HCT116 (cell line): Measurements from ENCODE around the gene ICAM2. TPM values are rescaled to one million over a fixed set of nuclear protein-coding genes. Genes with fewer than 3 reads are reported as not detected.

ENCODE experiments used
- ATAC-seq: fragments of 200-7000 bp; cut with Tn5 transposase; 2 replicates; pipeline ENCODE4 v1.9.1; 2020; ENCODE audit warnings: mild to moderate bottlenecking, moderate library complexity
- BruUV-seq: library from RNA; stranded (reverse); fragments of 400-500 nt; replicated peaks from 2 replicates; lab custom pipeline; 2021; lab: Mats Ljungman, UMichigan
- CTCF ChIA-PET: fragments of 300-600 bp; sonication (Branson Sonifier 250); formaldehyde crosslinking; loops from one replicate; lab custom pipeline; 2021; ENCODE audit warnings: antibody characterized with exemption; lab: Charles Lee
- POLR2A ChIA-PET: fragments of 300-600, 350-600 bp; sonication (Branson Sonifier 250); formaldehyde crosslinking; loops from one replicate; lab custom pipeline; 2021; ENCODE audit warnings: antibody characterized with exemption; lab: Charles Lee
- RAD21 ChIA-PET, 2 experiments: fragments of 300-600 bp; sonication (Branson Sonifier 250); formaldehyde crosslinking; loops; one replicate each; lab custom pipeline; 2023; ENCODE audit warnings: low total read pairs in 2 of 2; ENCODE audit not compliant: uncharacterized antibody in 2 of 2, unreplicated experiment in 2 of 2, low non-redundant PET in 1 of 2; lab: Charles Lee
- DNase-seq: peaks from one replicate; pipeline ENCODE4 v3.0.0-alpha.2; 2010; ENCODE audit warnings: low read depth, low spot score
- H2AFZ ChIP-seq: fragments of 200-600 bp; shearing (Covaris generic), sonication (generic); 2 replicates; pipeline ENCODE4 v1.6.1; 2017; ENCODE audit warnings: low read depth, mixed run types, mixed read lengths, antibody characterized with exemption, low read length; ENCODE audit not compliant: poor library complexity, severe bottlenecking
- H3K27ac ChIP-seq: 2 replicates; pipeline ENCODE4 v1.5.1; 2012; ENCODE audit warnings: low read depth, low read length
- H3K27me3 ChIP-seq: fragments of 200-600 bp; sonication (generic); 2 replicates; pipeline ENCODE4 v1.6.1; 2016; ENCODE audit warnings: mixed run types, low read length, mixed read lengths; ENCODE audit not compliant: insufficient read depth
- H3K36me3 ChIP-seq, 2 experiments: fragments of 200-500 bp in 1 of 2; fragments of 200-600 bp in 1 of 2; sonication (Bioruptor generic) in 1 of 2; sonication (generic) in 1 of 2; 2 replicates each; pipeline versions ENCODE4 v1.5.1 to v1.6.1; 2014 to 2016; ENCODE audit warnings: low read length in 2 of 2, inconsistent platforms in 1 of 2, mixed read lengths in 1 of 2, mixed run types in 1 of 2; ENCODE audit not compliant: insufficient read depth in 2 of 2, control insufficient read depth in 1 of 2
- H3K4me1 ChIP-seq, 2 experiments: fragments of 200-600 bp in 1 of 2; sonication (generic) in 1 of 2; 2 replicates each; pipeline versions ENCODE4 v1.5.1 to v1.6.1; 2012 to 2017; ENCODE audit warnings: low read length in 2 of 2, inconsistent platforms in 1 of 2, mild to moderate bottlenecking in 1 of 2, mixed read lengths in 1 of 2, mixed run types in 1 of 2, moderate library complexity in 1 of 2; ENCODE audit not compliant: insufficient read depth in 2 of 2, control insufficient read depth in 1 of 2
- H3K4me2 ChIP-seq: fragments of 200-600 bp; sonication (generic); 2 replicates; pipeline ENCODE4 v1.6.1; 2017; ENCODE audit warnings: mixed run types, low read length, mixed read lengths
- H3K4me3 ChIP-seq, 2 experiments: fragments of 200-600 bp in 1 of 2; sonication (generic) in 1 of 2; replicated peaks in 1 of 2; 2 replicates each; pipeline ENCODE4 v1.5.1; 2011 to 2016; ENCODE audit warnings: low read length in 2 of 2, control low read depth in 1 of 2, low read depth in 1 of 2, mild to moderate bottlenecking in 1 of 2, mixed read lengths in 1 of 2, mixed run types in 1 of 2
- H3K79me2 ChIP-seq: fragments of 200-600 bp; sonication (generic); 2 replicates; pipeline ENCODE4 v1.6.1; 2017; ENCODE audit warnings: mild to moderate bottlenecking, mixed run types, low read length, moderate library complexity, mixed read lengths; ENCODE audit not compliant: insufficient read depth
- H3K9ac ChIP-seq: fragments of 200-600 bp; sonication (generic); 2 replicates; pipeline ENCODE4 v1.6.1; 2016; ENCODE audit warnings: low read length, mixed read lengths
- H3K9me2 ChIP-seq: fragments of 200-600 bp; sonication (generic), shearing (Covaris generic); 2 replicates; pipeline ENCODE4 v1.6.1; 2017; ENCODE audit warnings: mixed run types, mild to moderate bottlenecking, moderate library complexity; ENCODE audit not compliant: insufficient read depth
- H3K9me3 ChIP-seq, 2 experiments: fragments of 200-500 bp in 1 of 2; fragments of 200-600 bp in 1 of 2; sonication (Bioruptor generic) in 1 of 2; sonication (generic) in 1 of 2; 2 replicates each; pipeline ENCODE4 v1.6.1; 2014 to 2017; ENCODE audit warnings: low read length in 2 of 2, mixed read lengths in 2 of 2, inconsistent platforms in 1 of 2, low read depth in 1 of 2, mild to moderate bottlenecking in 1 of 2, mixed run types in 1 of 2, moderate library complexity in 1 of 2; ENCODE audit not compliant: control insufficient read depth in 1 of 2, insufficient read depth in 1 of 2
- H4K20me1 ChIP-seq: fragments of 200-600 bp; sonication (generic), shearing (Covaris generic); 2 replicates; pipeline ENCODE4 v1.6.1; 2017; ENCODE audit warnings: mixed run types, mild to moderate bottlenecking, moderate library complexity; ENCODE audit not compliant: insufficient read depth
- CBX3 ChIP-seq: IDR thresholded peaks from 2 replicates; pipeline ENCODE4 v1.6.1; 2012; ENCODE audit warnings: low read depth
- CEBPB ChIP-seq: IDR thresholded peaks from 2 replicates; pipeline ENCODE4 v1.6.1; 2012; ENCODE audit warnings: low read depth
- CTCF ChIP-seq, 3 experiments: fragments of 200-600 bp in 1 of 3; sonication (generic) in 1 of 3; IDR thresholded peaks in 2 of 3; conservative IDR thresholded peaks in 1 of 3; 2 replicates each; pipeline ENCODE4 v1.5.1; 2012 to 2017; ENCODE audit warnings: low read depth in 2 of 3, low read length in 2 of 3, antibody characterized with exemption in 1 of 3, borderline replicate concordance in 1 of 3, control low read depth in 1 of 3, mild to moderate bottlenecking in 1 of 3, mixed read lengths in 1 of 3, mixed run types in 1 of 3, moderate library complexity in 1 of 3; ENCODE audit not compliant: insufficient read depth in 1 of 3
- EZH2phosphoT487 ChIP-seq: fragments of 200-600 bp; IDR thresholded peaks from 2 replicates; pipeline ENCODE4 v1.6.1; 2018; ENCODE audit warnings: antibody characterized with exemption, borderline replicate concordance
- POLR2A ChIP-seq: IDR thresholded peaks from 2 replicates; pipeline ENCODE4 v1.7.0; 2011; ENCODE audit warnings: borderline replicate concordance; ENCODE audit not compliant: insufficient read depth, insufficient read length; ENCODE audit errors: extremely low read depth
- POLR2AphosphoS5 ChIP-seq: IDR thresholded peaks from 2 replicates; pipeline ENCODE4 v1.6.1; 2011; ENCODE audit warnings: mild to moderate bottlenecking, low read depth, low read length, moderate library complexity
- RAD21 ChIP-seq: IDR thresholded peaks from 2 replicates; pipeline ENCODE4 v1.6.1; 2012; ENCODE audit warnings: low read depth, mild to moderate bottlenecking
- REST ChIP-seq: IDR thresholded peaks from 2 replicates; pipeline ENCODE4 v1.6.1; 2012; ENCODE audit warnings: low read depth
- SRF ChIP-seq: IDR thresholded peaks from 2 replicates; pipeline ENCODE4 v1.6.1; 2012; ENCODE audit warnings: low read depth
- YY1 ChIP-seq: IDR thresholded peaks from 2 replicates; pipeline ENCODE4 v1.6.1; 2011; ENCODE audit warnings: low read length, low read depth, moderate library complexity, mild to moderate bottlenecking; ENCODE audit not compliant: insufficient replicate concordance; ENCODE audit errors: extremely low read depth
- ZBTB33 ChIP-seq: IDR thresholded peaks from 2 replicates; pipeline ENCODE4 v1.6.1; 2011; ENCODE audit warnings: mild to moderate bottlenecking, low read length, moderate library complexity; ENCODE audit not compliant: insufficient replicate concordance; ENCODE audit errors: extremely low read depth
- ZFX ChIP-seq: fragments of 450-650 bp; IDR thresholded peaks from 2 replicates; pipeline ENCODE4 v1.6.1; 2017
- ZNF274 ChIP-seq: fragments of 200-500 bp; sonication (Bioruptor generic); IDR thresholded peaks from 2 replicates; pipeline ENCODE4 v1.6.1; 2014; ENCODE audit warnings: mild to moderate bottlenecking, low read depth, low read length, inconsistent platforms
- intact Hi-C: fragments of 100-400 bp; cut with micrococcal nuclease; formaldehyde crosslinking; loops from 2 replicates; pipeline ENCODE4 v1.10.0; 2022
- total RNA-seq: library from RNA; stranded (reverse); gene quantifications from one replicate; pipeline ENCODE4 v1.2.1, GENCODE V29; 2021; ENCODE audit not compliant: unreplicated experiment

The ICAM2 gene
- total RNA-seq, 1 experiment from 2014 or later: 0.61 TPM

GRCh38 chr17:64067657-64068056 lies 47.2 kb upstream of the ICAM2 start:
- BruUV-seq: no TSS peak
- Histone ChIP-seq H3K9me3 (peaks cover 11 to 13% of the 10 kb centered on the region in 2 experiments; a peak in 3 of 4 replicates), H3K4me1 (no peaks in the 10 kb centered on the region), H3K79me2 (no peaks in the 10 kb centered on the region), H3K36me3 (peaks cover 5 to 34% of the 10 kb centered on the region in 2 experiments; a peak in 2 of 4 replicates), H3K27me3 (no peaks in the 10 kb centered on the region), H4K20me1 (no peaks in the 10 kb centered on the region), H3K4me3 (no peak overlapping the region), H2AFZ (no peak overlapping the region), H3K9me2 (no peaks in the 10 kb centered on the region), H3K4me2 (no peak overlapping the region), H3K9ac (no peak overlapping the region), H3K27ac (no peak overlapping the region)
- POLR2A ChIA-PET: no interaction called here
- no peak for ATAC-seq
- CTCF ChIA-PET: no interaction called here
- no peak for DNase-seq
- intact Hi-C loops: loop anchor here (10.0 kb wide), 1 partner anchor 217 kb away; no protein-coding TSS in a partner anchor
- TF ChIP-seq CBX3 (no peak), YY1 (no peak), SRF (no peak), EZH2phosphoT487 (no peak), ZBTB33 (no peak), ZFX (no peak), ZNF274 (no peak), POLR2AphosphoS5 (no peak), CEBPB (no peak), REST (no peak), CTCF (IDR thresholded peaks at IDR 0.05 in 2 of 3, conservative IDR thresholded peaks at IDR 0.05 in 1 of 3; ENCODE audit: borderline replicate concordance in 1 of 3, insufficient read depth in 1 of 3, low read depth in 2 of 3, low read length in 2 of 3) (no peak), POLR2A (no peak), RAD21 (no peak)
- RAD21 ChIA-PET: no interaction called here
